Measurements from ENCODE around the gene KIRREL3.

- no peak for TF ChIP-seq EZH2 (IDR thresholded peaks at IDR 0.05; ENCODE audit: insufficient read depth, poor library complexity, severe bottlenecking)
- TF ChIP-seq EZH2phosphoT487 (IDR thresholded peaks at IDR 0.05; ENCODE audit: insufficient read depth, low read depth) = no peak
These were observed 387.9 kb downstream of the KIRREL3 start for GRCh38 chr11:126612671-126613070.
